HEK293 (cell line): ENCODE results near the gene C5.

Experiments
- CTCF ChIA-PET: fragments of 350-600 bp; formaldehyde crosslinking; extraction: SDS; loops from one replicate; lab custom pipeline; 2021; ENCODE audit warnings: antibody characterized with exemption; lab: Yijun Ruan, JAX
- POLR2A ChIA-PET: fragments of 300-600 bp; formaldehyde crosslinking; extraction: SDS; loops from one replicate; lab custom pipeline; 2020; ENCODE audit warnings: antibody characterized with exemption, inconsistent platforms; lab: Yijun Ruan, JAX
- H3K27ac ChIP-seq: fragments of 200-500 bp; sonication (Bioruptor generic); 2 replicates; pipeline ENCODE4 v1.5.1; 2014; ENCODE audit warnings: low read depth, low read length, control low read depth, inconsistent platforms; ENCODE audit errors: extremely low read depth
- H3K36me3 ChIP-seq, 2 experiments: fragments of 200-500 bp in 1 of 2; sonication (Bioruptor generic) in 1 of 2; 1 replicate in 1 of 2; 2 replicates in 1 of 2; pipeline ENCODE4 v1.5.1; 2014 to 2017; ENCODE audit warnings: inconsistent platforms in 2 of 2, low read length in 2 of 2; ENCODE audit not compliant: control insufficient read depth in 2 of 2, insufficient read depth in 1 of 2
- H3K4me1 ChIP-seq: fragments of 200-500 bp; sonication (Bioruptor generic); 2 replicates; pipeline ENCODE4 v1.5.1; 2014; ENCODE audit warnings: mild to moderate bottlenecking, low read length, inconsistent platforms; ENCODE audit not compliant: control insufficient read depth, insufficient read depth
- H3K4me3 ChIP-seq: 2 replicates; pipeline ENCODE4 v1.5.1; 2011; ENCODE audit warnings: low read depth, mild to moderate bottlenecking, control low read depth, low read length, moderate library complexity
- H3K9me3 ChIP-seq: fragments of 200-500 bp; sonication (Bioruptor generic); 2 replicates; pipeline ENCODE4 v1.5.1; 2014; ENCODE audit warnings: low read depth, low read length, inconsistent platforms; ENCODE audit not compliant: control insufficient read depth, insufficient read depth
- HOXA7 ChIP-seq: sonication (generic); formaldehyde crosslinking; IDR thresholded peaks from 2 replicates; pipeline ENCODE4 v1.8.1; 2022; ENCODE audit warnings: missing genetic modification reagents, borderline replicate concordance
- KLF7 ChIP-seq: fragments of 450-650 bp; formaldehyde crosslinking; IDR thresholded peaks from 2 replicates; pipeline ENCODE4 v1.5.1; 2016; ENCODE audit warnings: missing biosample characterization, missing genetic modification characterization, borderline replicate concordance
- SP3 ChIP-seq: fragments of 450-650 bp; formaldehyde crosslinking; IDR thresholded peaks from 2 replicates; pipeline ENCODE4 v1.5.1; 2016; ENCODE audit warnings: missing biosample characterization, missing genetic modification characterization
- TRIM28 ChIP-seq: IDR thresholded peaks from 2 replicates; pipeline ENCODE4 v1.6.1; 2011; ENCODE audit warnings: low read length, control low read depth, borderline replicate concordance
- ZBTB6 ChIP-seq: fragments of 450-650 bp; formaldehyde crosslinking; IDR thresholded peaks from 2 replicates; pipeline ENCODE4 v1.5.1; 2017; ENCODE audit warnings: missing biosample characterization, missing genetic modification characterization
- ZFP69B ChIP-seq: fragments of 450-650 bp; formaldehyde crosslinking; IDR thresholded peaks from 2 replicates; pipeline ENCODE4 v1.5.1; 2016; ENCODE audit warnings: missing biosample characterization, missing genetic modification characterization
- ZNF18 ChIP-seq: fragments of 450-650 bp; formaldehyde crosslinking; IDR thresholded peaks from 2 replicates; pipeline ENCODE4 v1.5.1; 2016; ENCODE audit warnings: missing biosample characterization, missing genetic modification characterization
- ZNF302 ChIP-seq: fragments of 450-650 bp; formaldehyde crosslinking; IDR thresholded peaks from 2 replicates; pipeline ENCODE4 v1.5.1; 2016; ENCODE audit warnings: missing biosample characterization, missing genetic modification characterization, low read depth
- ZNF398 ChIP-seq: fragments of 450-650 bp; formaldehyde crosslinking; IDR thresholded peaks from 2 replicates; pipeline ENCODE4 v1.5.1; 2017; ENCODE audit warnings: missing biosample characterization, missing genetic modification characterization
- ZNF626 ChIP-seq: fragments of 450-650 bp; sonication (Bioruptor Pico); formaldehyde crosslinking; IDR thresholded peaks from 2 replicates; pipeline ENCODE4 v1.5.1; 2018; ENCODE audit warnings: missing biosample characterization, missing genetic modification characterization, inconsistent platforms
- ZNF664 ChIP-seq: fragments of 450-650 bp; formaldehyde crosslinking; IDR thresholded peaks from 2 replicates; pipeline ENCODE4 v1.5.1; 2016; ENCODE audit warnings: missing biosample characterization, missing genetic modification characterization
- ZNF704 ChIP-seq: fragments of 450-650 bp; formaldehyde crosslinking; IDR thresholded peaks from 2 replicates; pipeline ENCODE4 v1.5.1; 2016; ENCODE audit warnings: missing biosample characterization, missing genetic modification characterization
- ZNF768 ChIP-seq: fragments of 450-650 bp; formaldehyde crosslinking; IDR thresholded peaks from 2 replicates; pipeline ENCODE4 v1.5.1; 2018; ENCODE audit warnings: missing biosample characterization, mild to moderate bottlenecking, missing genetic modification characterization
- TF ChIP-seq, protein P1 (sequence below): fragments of 450-650 bp; formaldehyde crosslinking; IDR thresholded peaks from 2 replicates; pipeline ENCODE4 v1.5.1; 2016; ENCODE audit warnings: missing biosample characterization, missing genetic modification characterization
- TF ChIP-seq, protein P2 (sequence below): fragments of 450-650 bp; formaldehyde crosslinking; IDR thresholded peaks from 2 replicates; pipeline ENCODE4 v1.5.1; 2016; ENCODE audit warnings: missing biosample characterization, missing genetic modification characterization, low read depth
- TF ChIP-seq, protein P3 (sequence below): fragments of 450-650 bp; formaldehyde crosslinking; IDR thresholded peaks from 2 replicates; pipeline ENCODE4 v1.5.1; 2017; ENCODE audit warnings: missing biosample characterization, missing genetic modification characterization
- TF ChIP-seq, protein P4 (sequence below): fragments of 450-650 bp; formaldehyde crosslinking; IDR thresholded peaks from 2 replicates; pipeline ENCODE4 v1.5.1; 2016; ENCODE audit warnings: missing biosample characterization, missing genetic modification characterization

The C5 gene

DNA sequence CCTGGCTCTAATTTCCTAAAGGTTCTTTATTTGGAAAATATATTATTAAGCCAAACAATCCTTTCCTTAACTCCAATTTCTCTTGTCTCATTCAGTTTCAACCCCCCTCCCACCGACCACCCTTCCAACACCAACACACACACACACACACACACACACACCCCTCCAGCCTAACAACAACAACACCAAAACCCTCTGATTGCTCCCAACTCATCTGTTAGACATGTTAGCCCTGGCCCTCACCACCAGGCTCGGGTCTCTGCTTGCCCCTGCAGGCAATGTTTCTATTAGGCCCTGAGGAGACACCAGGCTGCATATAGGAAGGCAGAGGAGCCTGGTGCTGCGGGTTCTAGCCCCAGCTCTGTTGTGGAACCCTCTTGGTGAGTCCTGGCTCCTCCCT lies 105.1 kb downstream of the C5 start:
- Histone ChIP-seq H3K27ac (no peak overlapping the region), H3K36me3 (no peaks in the 10 kb centered on the region), H3K9me3 (no peaks in the 10 kb centered on the region), H3K4me1 (no peaks in the 10 kb centered on the region), H3K4me3 (no peak overlapping the region)
- CTCF ChIA-PET, result interaction anchor here (1.0 kb wide), 1 partner anchor 8 kb away, joined by 4 read pairs; no protein-coding TSS in a partner anchor
- TF ChIP-seq ZNF768 (tag by site-specific recombination) (no peak), ZNF664 (tag by site-specific recombination) (no peak), ZNF398 (no peak), ZBTB6 (tag by site-specific recombination) (no peak), ZFP69B (tag by site-specific recombination) (no peak), ZNF626 (no peak)
- TF ChIP-seq, protein P1, sequence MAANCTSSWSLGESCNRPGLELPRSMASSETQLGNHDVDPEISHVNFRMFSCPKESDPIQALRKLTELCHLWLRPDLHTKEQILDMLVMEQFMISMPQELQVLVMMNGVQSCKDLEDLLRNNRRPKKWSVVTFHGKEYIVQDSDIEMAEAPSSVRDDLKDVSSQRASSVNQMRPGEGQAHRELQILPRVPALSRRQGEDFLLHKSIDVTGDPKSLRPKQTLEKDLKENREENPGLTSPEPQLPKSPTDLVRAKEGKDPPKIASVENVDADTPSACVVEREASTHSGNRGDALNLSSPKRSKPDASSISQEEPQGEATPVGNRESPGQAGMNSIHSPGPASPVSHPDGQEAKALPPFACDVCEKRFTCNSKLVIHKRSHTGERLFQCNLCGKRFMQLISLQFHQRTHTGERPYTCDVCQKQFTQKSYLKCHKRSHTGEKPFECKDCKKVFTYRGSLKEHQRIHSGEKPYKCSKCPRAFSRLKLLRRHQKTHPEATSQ (tag by site-specific recombination), result no peak
- TF ChIP-seq, protein P2, sequence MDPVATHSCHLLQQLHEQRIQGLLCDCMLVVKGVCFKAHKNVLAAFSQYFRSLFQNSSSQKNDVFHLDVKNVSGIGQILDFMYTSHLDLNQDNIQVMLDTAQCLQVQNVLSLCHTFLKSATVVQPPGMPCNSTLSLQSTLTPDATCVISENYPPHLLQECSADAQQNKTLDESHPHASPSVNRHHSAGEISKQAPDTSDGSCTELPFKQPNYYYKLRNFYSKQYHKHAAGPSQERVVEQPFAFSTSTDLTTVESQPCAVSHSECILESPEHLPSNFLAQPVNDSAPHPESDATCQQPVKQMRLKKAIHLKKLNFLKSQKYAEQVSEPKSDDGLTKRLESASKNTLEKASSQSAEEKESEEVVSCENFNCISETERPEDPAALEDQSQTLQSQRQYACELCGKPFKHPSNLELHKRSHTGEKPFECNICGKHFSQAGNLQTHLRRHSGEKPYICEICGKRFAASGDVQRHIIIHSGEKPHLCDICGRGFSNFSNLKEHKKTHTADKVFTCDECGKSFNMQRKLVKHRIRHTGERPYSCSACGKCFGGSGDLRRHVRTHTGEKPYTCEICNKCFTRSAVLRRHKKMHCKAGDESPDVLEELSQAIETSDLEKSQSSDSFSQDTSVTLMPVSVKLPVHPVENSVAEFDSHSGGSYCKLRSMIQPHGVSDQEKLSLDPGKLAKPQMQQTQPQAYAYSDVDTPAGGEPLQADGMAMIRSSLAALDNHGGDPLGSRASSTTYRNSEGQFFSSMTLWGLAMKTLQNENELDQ (tag by site-specific recombination), result no peak
- TF ChIP-seq, protein P3, sequence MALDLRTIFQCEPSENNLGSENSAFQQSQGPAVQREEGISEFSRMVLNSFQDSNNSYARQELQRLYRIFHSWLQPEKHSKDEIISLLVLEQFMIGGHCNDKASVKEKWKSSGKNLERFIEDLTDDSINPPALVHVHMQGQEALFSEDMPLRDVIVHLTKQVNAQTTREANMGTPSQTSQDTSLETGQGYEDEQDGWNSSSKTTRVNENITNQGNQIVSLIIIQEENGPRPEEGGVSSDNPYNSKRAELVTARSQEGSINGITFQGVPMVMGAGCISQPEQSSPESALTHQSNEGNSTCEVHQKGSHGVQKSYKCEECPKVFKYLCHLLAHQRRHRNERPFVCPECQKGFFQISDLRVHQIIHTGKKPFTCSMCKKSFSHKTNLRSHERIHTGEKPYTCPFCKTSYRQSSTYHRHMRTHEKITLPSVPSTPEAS (tag by site-specific recombination), result no peak
- TF ChIP-seq, protein P4, sequence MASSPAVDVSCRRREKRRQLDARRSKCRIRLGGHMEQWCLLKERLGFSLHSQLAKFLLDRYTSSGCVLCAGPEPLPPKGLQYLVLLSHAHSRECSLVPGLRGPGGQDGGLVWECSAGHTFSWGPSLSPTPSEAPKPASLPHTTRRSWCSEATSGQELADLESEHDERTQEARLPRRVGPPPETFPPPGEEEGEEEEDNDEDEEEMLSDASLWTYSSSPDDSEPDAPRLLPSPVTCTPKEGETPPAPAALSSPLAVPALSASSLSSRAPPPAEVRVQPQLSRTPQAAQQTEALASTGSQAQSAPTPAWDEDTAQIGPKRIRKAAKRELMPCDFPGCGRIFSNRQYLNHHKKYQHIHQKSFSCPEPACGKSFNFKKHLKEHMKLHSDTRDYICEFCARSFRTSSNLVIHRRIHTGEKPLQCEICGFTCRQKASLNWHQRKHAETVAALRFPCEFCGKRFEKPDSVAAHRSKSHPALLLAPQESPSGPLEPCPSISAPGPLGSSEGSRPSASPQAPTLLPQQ (tag by site-specific recombination), result no peak
- POLR2A ChIA-PET, result no interaction called here

DNA sequence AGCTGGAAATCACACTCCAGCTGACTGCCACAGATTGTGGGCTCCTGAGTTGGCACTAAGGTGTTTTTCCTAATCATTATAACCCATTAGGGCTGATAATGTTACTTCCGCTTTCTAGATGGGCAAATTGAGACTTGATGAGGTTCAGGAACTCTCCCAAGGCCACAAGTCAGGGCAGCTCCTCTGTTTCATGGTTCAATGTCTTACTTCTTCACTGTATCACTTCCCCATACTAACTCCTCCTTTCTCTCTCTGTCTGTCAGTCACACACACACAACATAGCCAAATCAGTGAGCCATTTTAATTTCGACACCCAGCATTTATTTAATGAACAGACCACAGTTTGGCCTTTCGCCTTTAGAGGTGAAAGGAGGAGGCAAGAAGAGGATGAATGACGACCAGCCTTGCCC lies 105.6 kb downstream of the C5 start:
- POLR2A ChIA-PET, result no interaction called here
- TF ChIP-seq KLF7 (no peak), HOXA7 (CRISPR knock-in tag) (no peak), SP3 (no peak), TRIM28 (no peak), ZNF18 (tag by site-specific recombination) (no peak), ZNF704 (tag by site-specific recombination) (no peak), ZNF302 (tag by site-specific recombination) (no peak)
- TF ChIP-seq, protein P2 (tag by site-specific recombination), result no peak
- TF ChIP-seq, protein P4 (tag by site-specific recombination), result no peak

More for the DNA sequence above, 105.6 kb downstream of the C5 start:
- H3K4me3 ChIP-seq, result no peak overlapping the region
- no peaks in the 10 kb centered on the region for H3K4me1 ChIP-seq
- H3K9me3 ChIP-seq, result no peaks in the 10 kb centered on the region
- H3K36me3 ChIP-seq, result no peaks in the 10 kb centered on the region
- H3K27ac ChIP-seq, result no peak overlapping the region
- CTCF ChIA-PET, result interaction anchor here (1.1 kb wide), 1 partner anchor 375 kb away, joined by 3 read pairs; no protein-coding TSS in a partner anchor
